Muscle of back (tissue), 11 donors: ENCODE measurements around the gene CTNNA1. TPM values are rescaled to one million over a fixed set of nuclear protein-coding genes. Genes with fewer than 3 reads are reported as not detected.
"Not testable (repeated sequence)": the region's sequence is repeated elsewhere in the genome, so short reads cannot be mapped to it uniquely, and the experiment has no call there.

Source experiments
- DNase-seq, 3 donors: peaks; one replicate each; pipeline versions ENCODE4 v3.0.0 to v3.0.0-alpha.2; 2013
- polyA plus RNA-seq, 10 donors: library from polyadenylated mRNA; unstranded; fragments of 120-200 nt; gene quantifications; one replicate each; pipeline ENCODE4 v1.2.1, GENCODE V29; 2013; ENCODE audit not compliant: insufficient read length in 10 of 10

Gene CTNNA1
- polyA plus RNA-seq, 10 donors, result 235 to 327 (median 283) TPM

DNA sequence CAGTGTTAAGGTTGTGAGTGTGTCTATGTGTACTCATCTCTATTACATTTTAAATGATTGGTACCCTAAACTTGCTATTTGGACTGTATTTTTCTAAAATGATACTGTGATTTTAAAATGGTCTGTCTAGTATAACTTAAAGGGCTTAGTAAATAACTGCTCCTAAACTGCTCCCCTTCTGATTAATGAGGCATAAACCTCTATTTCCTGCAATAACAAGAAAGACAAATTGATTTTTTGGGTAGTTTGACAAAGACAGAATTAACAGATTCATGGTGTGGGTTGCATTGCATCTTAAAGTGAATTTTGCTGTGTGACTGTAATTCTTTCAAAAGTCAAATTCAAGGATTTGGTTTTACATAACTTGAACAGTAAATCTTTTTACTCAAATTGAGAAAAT is 130.0 kb downstream of the CTNNA1 start:
- no peak for DNase-seq

- no peak for DNase-seq
These were observed 130.9 kb downstream of the CTNNA1 start for GRCh38 chr5:138884094-138884493.

GRCh38 chr5:138884554-138884953 is 131.3 kb downstream of the CTNNA1 start:
- no peak for DNase-seq

GRCh38 chr5:138889994-138890393 is 136.8 kb downstream of the CTNNA1 start:
- DNase-seq, result no peak

GRCh38 chr5:138890644-138891043 is 137.4 kb downstream of the CTNNA1 start:
- no peak for DNase-seq

DNA sequence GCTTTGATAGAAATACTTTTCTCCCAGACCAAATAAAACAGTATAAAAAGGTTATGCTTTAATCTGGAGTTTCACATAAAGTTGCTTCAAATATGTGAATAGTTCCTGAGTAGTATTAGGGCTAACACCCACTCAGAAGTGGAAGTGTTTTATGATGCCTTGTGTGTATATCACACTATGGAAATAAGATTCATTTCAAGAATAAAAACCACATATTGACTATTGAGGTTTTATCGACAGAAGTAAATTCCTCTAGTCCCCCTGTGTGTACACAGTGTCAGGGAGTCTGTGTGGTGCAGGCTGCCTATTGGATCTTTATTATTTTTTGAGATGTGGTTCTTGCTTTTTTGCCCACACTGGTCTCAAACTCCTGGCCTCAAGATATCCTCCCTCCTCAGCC is 142.7 kb downstream of the CTNNA1 start:
- DNase-seq, result no peak

DNA sequence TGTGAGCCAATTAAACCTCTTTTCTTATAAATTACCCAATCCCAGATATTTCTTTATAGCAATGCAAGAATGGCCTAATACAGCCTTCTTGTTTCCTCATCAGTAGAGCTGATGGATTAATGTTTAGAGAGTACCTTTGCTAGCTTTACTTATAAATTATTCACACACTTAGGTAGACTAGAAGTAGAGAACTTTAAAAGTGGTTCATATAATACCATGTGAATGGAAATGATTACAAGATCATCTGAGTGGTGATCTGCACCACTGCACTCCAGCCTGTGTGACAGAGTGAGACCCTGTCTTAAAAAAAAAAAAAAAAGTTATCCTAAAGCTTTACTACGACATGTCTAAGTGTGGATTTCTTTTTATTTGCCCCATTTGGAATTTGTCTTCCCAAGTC is 145.1 kb downstream of the CTNNA1 start:
- DNase-seq, result no peak

DNA sequence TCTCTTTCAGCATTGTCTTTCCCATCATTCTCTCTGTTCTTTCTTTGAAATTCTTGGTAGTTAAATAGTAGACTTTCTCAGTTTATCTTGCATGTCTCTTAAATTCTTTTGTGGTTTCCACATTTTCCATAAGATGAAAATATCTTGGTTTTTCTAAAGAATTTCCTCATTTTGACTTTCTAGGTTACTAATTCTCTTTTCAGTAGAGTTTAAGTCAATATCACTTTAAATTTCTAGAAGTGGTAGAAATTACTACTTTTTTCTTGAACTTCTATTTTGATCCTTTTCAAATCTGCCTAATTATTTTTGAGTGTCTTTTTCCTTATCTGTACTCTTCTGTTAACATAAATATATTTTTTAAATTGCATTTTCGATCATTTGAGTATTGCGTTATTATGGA is 145.5 kb downstream of the CTNNA1 start:
- no peak for DNase-seq

DNA sequence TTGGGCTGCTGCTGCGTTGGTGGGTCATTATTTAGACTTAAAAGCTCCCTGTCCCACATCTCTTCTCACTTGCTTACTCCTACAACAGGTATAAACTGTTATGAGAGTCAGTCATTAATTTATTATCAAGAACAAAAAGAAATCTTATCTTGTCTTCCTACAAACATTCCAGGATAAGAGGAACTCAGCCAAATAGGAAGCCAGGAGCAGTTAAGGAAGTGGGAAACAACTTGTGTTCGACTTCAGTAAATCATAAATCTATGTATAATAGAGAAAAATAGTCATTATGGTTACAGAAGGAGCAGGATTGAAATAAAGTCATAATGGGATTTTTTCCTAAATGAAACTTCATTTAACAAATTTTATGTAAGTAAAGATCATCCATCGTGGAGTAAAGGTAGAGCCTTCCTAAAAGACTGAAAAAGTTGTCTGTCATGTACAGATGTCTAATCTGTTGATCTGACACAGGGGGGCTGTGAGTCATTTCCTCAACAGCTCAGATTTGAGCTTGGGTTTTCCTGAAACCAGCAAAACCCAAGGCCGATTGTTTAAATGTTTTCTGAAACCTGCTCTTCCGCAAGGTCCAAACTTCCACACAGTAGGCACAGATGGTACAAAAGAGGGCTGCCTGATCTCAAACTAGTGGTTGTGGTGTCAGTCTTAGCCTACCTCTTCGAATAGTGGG is 147.2 kb downstream of the CTNNA1 start:
- peak in 1 of 3 donors; percentile 9 for DNase-seq

GRCh38 chr5:138901716-138902115 is 148.5 kb downstream of the CTNNA1 start:
- DNase-seq, result no peak

DNA sequence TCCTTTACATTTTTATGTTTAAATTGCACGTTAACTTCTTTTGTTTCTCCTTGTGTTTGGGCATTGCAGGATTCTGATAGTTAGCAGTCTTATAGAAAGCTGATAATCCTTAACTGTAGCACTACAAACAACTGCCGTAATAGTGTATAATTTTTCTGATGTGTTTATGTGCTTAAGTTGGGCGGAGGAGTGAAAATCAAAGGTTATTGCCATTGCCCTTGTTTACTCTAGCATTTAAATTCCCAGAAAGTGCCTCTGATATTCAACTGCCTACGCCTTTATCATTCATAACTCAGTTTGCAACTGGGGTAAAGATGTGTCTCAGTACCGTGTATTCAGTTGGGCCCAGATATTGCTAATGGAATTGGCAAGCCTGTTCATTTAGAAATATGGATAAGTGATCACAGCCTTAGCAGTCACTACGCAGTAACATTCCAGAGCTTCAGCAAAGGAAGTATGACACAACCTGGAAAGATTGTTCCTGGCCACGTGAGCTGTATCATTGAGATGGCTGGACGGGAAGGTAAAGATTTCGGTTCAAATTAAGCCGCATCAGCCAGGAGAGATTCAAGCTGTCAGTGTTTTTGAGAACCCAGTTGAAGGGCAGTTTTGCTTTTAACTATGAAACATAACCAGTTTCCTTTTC is 150.0 kb downstream of the CTNNA1 start:
- peak; percentile 31 to 70 (median 54) for DNase-seq

DNA sequence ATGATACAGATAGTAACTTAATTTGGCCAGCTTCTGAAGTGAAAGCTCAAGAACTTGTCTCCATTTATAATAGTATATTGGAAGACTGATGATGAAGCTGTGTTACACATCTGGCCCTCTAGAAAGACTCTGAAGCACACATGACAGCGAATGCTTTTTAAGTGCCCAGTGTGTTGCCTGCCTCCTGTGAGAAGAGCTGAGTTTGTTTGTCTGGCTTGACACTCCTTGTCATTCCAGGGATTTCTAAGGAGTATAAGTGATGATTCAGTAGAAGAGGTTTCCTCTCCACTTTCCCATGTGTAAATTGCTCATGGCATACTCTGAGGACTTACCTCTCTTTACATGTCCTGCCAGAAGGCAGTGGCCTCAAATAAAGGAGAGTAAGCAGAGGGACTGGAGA is 152.3 kb downstream of the CTNNA1 start:
- DNase-seq, result peak in 1 of 3 donors; percentile 26

DNA sequence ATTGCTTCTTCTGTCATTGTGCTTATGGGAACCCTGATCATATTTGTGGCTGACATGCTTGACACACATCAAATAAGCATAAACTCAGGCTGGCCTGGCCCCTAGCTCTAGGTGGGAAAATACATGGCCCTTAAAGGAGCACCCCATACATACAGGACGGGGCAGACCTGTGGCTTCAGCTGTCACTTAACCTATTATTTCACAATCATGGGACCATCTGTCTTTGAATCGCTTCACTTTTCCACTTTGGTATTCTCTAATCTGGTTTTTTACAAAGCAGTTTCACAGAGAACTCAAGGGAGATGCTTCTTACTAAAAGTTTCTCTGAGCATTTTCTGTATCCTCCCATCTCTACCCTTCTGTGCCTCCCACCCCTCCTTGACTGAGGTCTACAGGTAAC is 156.5 kb downstream of the CTNNA1 start:
- DNase-seq, result no peak

- no peak for DNase-seq
These were observed 157.4 kb downstream of the CTNNA1 start for GRCh38 chr5:138910546-138911185.

GRCh38 chr5:138911441-138911840 is 158.2 kb downstream of the CTNNA1 start:
- no peak for DNase-seq

DNA sequence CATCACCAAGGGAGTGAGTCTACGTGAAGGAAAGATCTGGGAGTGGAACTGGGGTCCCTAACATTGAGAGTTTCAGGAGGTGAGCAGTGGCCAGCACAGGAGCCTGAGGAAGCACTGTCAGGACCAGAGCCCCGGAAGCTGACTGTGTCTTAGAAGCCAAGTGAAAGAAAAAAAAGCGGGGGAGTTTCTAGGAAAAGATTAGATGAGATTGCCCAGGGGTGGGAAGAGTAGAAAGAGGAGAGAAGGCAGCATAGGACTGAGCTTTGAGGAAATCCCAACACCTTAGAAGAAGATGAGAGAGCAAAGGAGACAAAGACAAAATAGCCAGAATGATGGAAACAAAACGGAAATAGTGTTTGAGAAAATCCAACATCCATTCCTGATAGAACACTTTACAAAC is 158.9 kb downstream of the CTNNA1 start:
- DNase-seq, result no peak

DNA sequence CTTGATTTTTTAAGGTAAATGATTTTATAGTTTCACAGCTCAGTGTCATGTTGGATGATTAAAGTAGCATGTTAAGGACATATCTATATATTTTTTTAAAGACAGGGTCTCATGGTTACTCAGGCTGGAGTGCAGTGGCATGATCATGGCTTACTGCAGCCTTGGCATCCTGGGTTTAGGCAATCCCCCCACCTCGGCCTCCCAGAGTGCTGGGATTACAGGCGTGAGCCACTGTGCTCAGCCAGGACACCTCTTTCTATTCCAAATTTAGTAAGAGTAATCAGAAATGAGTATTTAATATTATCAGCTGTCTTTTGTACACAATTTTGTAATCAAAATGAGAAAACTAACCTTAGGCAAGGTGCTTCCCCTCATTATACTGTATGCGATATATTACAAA is 160.5 kb downstream of the CTNNA1 start:
- no peak for DNase-seq

GRCh38 chr5:138914338-138914737 is 161.1 kb downstream of the CTNNA1 start:
- no peak for DNase-seq

DNA sequence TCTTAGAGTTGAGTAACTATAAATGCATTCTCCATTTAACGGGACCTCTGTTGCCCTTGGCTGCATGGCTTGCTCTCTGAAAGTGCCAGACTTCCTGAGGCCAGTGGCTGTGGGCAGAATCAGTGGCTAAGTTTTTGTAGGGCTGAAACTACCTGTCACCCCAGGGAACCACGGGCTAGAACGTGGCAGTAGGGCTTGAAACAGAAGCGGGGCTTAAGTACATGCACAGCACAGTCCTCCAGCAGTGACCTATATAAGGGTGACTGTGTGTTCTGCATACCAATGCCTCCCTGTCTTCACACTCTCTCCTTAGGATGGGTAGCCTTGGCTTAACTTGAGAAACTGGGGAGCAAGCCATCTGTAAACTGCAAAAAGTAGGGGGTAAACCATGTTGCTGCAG is 165.5 kb downstream of the CTNNA1 start:
- DNase-seq, result no peak

GRCh38 chr5:138920181-138920580 is 167.0 kb downstream of the CTNNA1 start:
- DNase-seq, result no peak

- not testable (repeated sequence) for DNase-seq
These were observed 168.1 kb downstream of the CTNNA1 start for GRCh38 chr5:138921362-138921761.

DNA sequence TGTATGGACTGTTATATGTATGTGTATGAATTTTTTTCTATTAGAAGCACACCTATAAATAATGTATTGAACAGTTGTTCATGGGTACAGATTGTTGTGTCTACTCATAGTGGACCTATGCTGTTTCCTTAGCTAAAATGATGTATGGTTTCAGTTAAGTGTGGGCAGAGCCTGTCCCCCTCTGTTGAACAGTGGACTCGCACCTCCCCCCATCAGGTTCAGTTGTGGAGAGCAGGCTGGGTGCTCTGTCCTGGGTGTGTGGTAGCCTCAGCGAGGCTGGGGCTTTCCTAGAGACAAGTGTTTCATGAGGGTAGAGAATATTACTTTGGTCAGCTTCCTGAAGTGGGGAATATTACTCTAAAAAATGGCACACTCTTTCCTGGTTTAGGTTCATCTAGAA is 169.3 kb downstream of the CTNNA1 start:
- DNase-seq, result no peak

DNA sequence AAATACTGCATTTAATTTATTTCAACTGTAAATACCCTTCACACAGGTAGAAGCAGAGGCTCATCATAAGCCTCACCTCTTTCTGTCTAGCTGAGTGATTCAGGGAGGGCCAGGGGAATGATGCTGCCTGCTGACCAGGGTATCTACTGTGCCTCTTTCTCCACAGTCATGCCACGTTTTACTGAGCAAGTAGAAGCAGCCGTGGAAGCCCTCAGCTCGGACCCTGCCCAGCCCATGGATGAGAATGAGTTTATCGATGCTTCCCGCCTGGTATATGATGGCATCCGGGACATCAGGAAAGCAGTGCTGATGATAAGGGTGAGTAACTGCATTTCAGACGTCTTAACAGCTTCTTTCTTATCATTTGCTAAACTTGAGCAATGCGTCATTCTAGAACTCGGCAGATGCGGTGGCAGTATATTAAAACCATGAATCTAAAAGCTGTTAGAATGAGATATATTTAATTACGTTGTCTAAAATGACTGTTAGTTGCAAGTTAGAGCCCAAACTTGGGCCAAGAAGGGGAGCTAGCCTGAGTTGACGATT is 171.9 kb downstream of the CTNNA1 start:
- DNase-seq, result no peak
